ENCODE results near the gene ALKBH5.

The ALKBH5 gene

DNA sequence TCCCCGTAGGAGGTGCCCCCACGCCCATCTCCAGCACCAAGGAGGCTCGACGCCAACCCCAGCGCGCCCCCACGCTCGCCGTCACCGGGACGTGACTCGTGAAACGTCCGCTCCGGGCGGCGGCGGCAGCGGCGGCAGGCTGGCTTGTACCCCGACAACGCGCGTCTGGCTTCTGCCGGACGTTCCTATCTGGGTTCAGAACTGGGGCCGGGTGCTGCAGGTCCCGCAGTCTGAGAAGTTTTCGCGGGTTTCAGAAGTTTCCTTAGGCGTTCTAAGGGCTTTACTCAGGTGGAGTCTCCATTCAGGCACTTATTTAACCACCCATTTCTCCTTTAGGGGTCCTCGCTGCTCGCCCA lies 672 bp upstream of the ALKBH5 start:
- no peaks in the 10 kb centered on the region; the same call in 1 of the 2 replicates for H3K36me3 ChIP-seq (ENCODE audit: control insufficient read depth, insufficient read depth, low read length)
- H3K4me3 ChIP-seq (replicated peaks; ENCODE audit: low read depth, low read length), result peak overlapping the region; percentile 63
- peak; percentile 91 for DNase-seq (ENCODE audit: extremely low read depth, insufficient read length)
- H3K27me3 ChIP-seq (replicated peaks; ENCODE audit: control insufficient read depth, insufficient read depth, low read length), result no peaks in the 10 kb centered on the region
- TF ChIP-seq, protein P1, sequence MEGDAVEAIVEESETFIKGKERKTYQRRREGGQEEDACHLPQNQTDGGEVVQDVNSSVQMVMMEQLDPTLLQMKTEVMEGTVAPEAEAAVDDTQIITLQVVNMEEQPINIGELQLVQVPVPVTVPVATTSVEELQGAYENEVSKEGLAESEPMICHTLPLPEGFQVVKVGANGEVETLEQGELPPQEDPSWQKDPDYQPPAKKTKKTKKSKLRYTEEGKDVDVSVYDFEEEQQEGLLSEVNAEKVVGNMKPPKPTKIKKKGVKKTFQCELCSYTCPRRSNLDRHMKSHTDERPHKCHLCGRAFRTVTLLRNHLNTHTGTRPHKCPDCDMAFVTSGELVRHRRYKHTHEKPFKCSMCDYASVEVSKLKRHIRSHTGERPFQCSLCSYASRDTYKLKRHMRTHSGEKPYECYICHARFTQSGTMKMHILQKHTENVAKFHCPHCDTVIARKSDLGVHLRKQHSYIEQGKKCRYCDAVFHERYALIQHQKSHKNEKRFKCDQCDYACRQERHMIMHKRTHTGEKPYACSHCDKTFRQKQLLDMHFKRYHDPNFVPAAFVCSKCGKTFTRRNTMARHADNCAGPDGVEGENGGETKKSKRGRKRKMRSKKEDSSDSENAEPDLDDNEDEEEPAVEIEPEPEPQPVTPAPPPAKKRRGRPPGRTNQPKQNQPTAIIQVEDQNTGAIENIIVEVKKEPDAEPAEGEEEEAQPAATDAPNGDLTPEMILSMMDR (IDR thresholded peaks at IDR 0.05; ENCODE audit: insufficient read depth, low read length, poor library complexity, severe bottlenecking), result no peak

DNA sequence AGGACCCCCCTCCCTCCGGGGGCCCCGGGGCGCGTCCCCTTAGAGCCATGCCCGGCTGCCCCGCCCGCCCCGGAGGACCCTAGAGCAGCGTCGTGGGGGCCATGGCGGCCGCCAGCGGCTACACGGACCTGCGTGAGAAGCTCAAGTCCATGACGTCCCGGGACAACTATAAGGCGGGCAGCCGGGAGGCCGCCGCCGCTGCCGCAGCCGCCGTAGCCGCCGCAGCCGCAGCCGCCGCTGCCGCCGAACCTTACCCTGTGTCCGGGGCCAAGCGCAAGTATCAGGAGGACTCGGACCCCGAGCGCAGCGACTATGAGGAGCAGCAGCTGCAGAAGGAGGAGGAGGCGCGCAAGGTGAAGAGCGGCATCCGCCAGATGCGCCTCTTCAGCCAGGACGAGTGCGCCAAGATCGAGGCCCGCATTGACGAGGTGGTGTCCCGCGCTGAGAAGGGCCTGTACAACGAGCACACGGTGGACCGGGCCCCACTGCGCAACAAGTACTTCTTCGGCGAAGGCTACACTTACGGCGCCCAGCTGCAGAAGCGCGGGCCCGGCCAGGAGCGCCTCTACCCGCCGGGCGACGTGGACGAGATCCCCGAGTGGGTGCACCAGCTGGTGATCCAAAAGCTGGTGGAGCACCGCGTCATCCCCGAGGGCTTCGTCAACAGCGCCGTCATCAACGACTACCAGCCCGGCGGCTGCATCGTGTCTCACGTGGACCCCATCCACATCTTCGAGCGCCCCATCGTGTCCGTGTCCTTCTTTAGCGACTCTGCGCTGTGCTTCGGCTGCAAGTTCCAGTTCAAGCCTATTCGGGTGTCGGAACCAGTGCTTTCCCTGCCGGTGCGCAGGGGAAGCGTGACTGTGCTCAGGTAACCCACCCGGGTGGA lies 759 bp downstream of the ALKBH5 start:
- TF ChIP-seq, protein P1 (IDR thresholded peaks at IDR 0.05; ENCODE audit: insufficient read depth, low read length, poor library complexity, severe bottlenecking), result peak; percentile 15
- Histone ChIP-seq H3K27me3 (replicated peaks; ENCODE audit: control insufficient read depth, insufficient read depth, low read length) (no peaks in the 10 kb centered on the region), H3K36me3 (ENCODE audit: control insufficient read depth, insufficient read depth, low read length) (no peaks in the 10 kb centered on the region; the same call in none of the 2 replicates), H3K4me3 (replicated peaks; ENCODE audit: low read depth, low read length) (peak overlapping the region; percentile 74)
- DNase-seq (ENCODE audit: extremely low read depth, insufficient read length), result peak; percentile 64

DNA sequence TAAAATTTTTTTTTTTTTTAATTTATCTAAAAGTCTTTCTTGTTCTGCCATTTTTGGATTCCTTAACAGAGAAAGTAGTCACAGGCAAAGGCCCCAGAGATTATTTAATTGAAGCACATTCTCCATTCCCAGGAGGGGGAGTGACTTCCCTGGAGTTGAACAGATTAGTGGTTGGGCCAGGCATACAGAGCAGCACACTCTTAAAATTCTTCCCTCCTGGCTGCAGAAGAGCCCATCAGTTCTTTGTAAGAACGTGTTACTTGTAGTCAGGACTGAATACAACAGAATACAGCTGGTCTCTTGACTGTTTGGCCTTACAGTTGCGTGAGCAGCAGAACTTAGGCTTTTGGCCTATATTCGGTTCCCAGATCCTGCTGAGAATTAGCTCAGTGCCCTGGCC lies 1.8 kb downstream of the ALKBH5 start:
- Histone ChIP-seq H3K36me3 (ENCODE audit: control insufficient read depth, insufficient read depth, low read length) (peaks cover 4% of the 10 kb centered on the region), H3K27me3 (replicated peaks; ENCODE audit: control insufficient read depth, insufficient read depth, low read length) (no peaks in the 10 kb centered on the region), H3K4me3 (replicated peaks; ENCODE audit: low read depth, low read length) (peak overlapping the region; percentile 74)
- DNase-seq (ENCODE audit: extremely low read depth, insufficient read length), result no peak
- TF ChIP-seq, protein P1 (IDR thresholded peaks at IDR 0.05; ENCODE audit: insufficient read depth, low read length, poor library complexity, severe bottlenecking), result no peak

DNA sequence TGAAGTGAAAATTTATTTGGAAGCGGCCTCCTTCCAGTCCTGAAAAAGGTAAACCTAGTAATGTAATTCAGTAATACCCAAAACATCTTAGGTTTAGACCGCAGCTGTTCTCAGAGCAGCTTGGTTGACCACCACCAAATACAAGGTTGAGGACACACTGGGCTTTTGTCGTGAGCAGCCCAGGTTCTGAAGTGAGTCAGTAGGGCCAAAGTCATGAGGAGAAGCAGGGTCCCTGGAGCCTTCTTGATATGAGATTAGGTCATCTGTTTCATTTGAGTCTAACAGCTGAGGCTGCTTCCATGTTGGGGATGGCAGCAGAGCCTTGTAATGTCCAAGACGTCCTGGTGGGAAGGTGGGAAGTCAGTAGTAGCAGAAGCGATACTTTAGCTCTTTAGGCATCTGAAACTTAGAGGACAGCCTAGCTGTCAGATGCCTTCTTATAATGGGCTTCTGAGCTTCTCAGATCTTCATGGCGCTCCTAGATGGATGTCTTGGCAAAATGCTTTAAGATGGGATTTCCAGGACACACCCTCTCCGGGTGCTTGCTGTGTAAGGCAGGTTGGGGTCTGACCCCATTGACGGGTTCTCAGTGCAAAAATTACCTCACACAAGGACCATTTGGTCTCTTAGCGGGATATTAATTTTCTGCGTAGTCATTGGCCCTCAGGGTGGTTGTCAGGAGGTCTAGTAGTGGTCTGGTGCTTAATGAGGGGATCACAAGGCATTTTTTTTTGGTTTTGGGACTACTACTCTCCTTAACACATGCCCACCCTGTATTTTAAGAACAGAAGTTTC lies 2.4 kb downstream of the ALKBH5 start:
- Histone ChIP-seq H3K27me3 (replicated peaks; ENCODE audit: control insufficient read depth, insufficient read depth, low read length) (no peaks in the 10 kb centered on the region), H3K36me3 (ENCODE audit: control insufficient read depth, insufficient read depth, low read length) (peaks cover 4% of the 10 kb centered on the region), H3K4me3 (replicated peaks; ENCODE audit: low read depth, low read length) (peak overlapping the region; percentile 74)
- TF ChIP-seq, protein P1 (IDR thresholded peaks at IDR 0.05; ENCODE audit: insufficient read depth, low read length, poor library complexity, severe bottlenecking), result no peak
- DNase-seq (ENCODE audit: extremely low read depth, insufficient read length), result no peak

DNA sequence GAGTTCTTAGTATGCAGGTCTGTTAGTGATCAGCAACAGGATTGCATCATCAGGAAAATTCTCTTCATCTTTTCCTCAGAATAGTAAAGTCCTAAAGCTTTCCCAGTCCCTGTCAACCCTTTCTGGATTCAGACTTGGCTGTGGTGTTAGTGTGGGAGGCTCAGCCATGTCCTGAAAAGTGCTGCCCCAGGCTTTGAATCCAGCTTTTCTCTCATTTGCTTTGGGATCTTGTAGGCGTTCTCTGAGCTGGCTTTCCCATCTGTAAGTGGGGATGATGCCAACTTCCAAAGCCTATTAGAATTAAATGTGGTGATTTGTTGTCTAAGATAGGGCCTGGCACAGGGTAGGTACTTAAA lies 3.0 kb downstream of the ALKBH5 start:
- DNase-seq (ENCODE audit: extremely low read depth, insufficient read length), result no peak
- Histone ChIP-seq H3K27me3 (replicated peaks; ENCODE audit: control insufficient read depth, insufficient read depth, low read length) (no peaks in the 10 kb centered on the region), H3K36me3 (ENCODE audit: control insufficient read depth, insufficient read depth, low read length) (peaks cover 4% of the 10 kb centered on the region), H3K4me3 (replicated peaks; ENCODE audit: low read depth, low read length) (peak overlapping the region; percentile 74)
- TF ChIP-seq, protein P1 (IDR thresholded peaks at IDR 0.05; ENCODE audit: insufficient read depth, low read length, poor library complexity, severe bottlenecking), result no peak
